IMR-90 (cell line): ENCODE results near the gene MAP3K5.

Experiments used
- BHLHE40 ChIP-seq: fragments of 150-350 bp; IDR thresholded peaks from 2 replicates; pipeline ENCODE4 v1.6.1; 2016; ENCODE audit warnings: mild to moderate bottlenecking, low read depth, low read length
- RAD21 ChIP-seq: IDR thresholded peaks from 2 replicates; pipeline ENCODE4 v1.6.1; 2012; ENCODE audit warnings: low read length, improper control_type of control experiment
- TF ChIP-seq, protein P1 (sequence below): conservative IDR thresholded peaks from 2 replicates; pipeline ENCODE4 v1.5.1; 2012; ENCODE audit warnings: mild to moderate bottlenecking, low read depth, low read length, improper control_type of control experiment

DNA sequence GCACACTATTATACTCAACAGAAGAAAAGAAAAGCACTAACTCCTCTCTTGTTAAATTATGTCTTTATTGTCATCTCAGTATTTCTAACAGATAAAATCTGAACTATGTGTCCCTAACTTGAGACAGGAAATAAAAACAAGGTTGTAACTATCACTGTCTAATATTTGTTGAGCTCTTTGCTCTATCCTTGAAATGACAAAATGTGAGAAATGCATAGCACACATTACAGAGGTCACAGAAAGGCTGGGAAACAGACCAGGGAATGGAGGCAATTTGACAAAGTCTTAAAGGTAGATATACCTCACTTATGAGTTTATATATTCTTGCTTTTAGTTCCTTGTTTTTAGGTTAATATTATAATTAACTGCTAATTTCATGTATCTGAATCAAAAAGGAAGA lies 139.6 kb downstream of the MAP3K5 start:
- TF ChIP-seq, protein P1, sequence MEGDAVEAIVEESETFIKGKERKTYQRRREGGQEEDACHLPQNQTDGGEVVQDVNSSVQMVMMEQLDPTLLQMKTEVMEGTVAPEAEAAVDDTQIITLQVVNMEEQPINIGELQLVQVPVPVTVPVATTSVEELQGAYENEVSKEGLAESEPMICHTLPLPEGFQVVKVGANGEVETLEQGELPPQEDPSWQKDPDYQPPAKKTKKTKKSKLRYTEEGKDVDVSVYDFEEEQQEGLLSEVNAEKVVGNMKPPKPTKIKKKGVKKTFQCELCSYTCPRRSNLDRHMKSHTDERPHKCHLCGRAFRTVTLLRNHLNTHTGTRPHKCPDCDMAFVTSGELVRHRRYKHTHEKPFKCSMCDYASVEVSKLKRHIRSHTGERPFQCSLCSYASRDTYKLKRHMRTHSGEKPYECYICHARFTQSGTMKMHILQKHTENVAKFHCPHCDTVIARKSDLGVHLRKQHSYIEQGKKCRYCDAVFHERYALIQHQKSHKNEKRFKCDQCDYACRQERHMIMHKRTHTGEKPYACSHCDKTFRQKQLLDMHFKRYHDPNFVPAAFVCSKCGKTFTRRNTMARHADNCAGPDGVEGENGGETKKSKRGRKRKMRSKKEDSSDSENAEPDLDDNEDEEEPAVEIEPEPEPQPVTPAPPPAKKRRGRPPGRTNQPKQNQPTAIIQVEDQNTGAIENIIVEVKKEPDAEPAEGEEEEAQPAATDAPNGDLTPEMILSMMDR, result no peak
- TF ChIP-seq RAD21, result no peak
- TF ChIP-seq BHLHE40, result no peak
